ENCODE measurements around the gene KDM6A.

GRCh38 chrX:44951572-44952067 lies 78.6 kb downstream of the KDM6A start:
- TF ChIP-seq CTCF (conservative IDR thresholded peaks at IDR 0.05 in 1 of 2, IDR thresholded peaks at IDR 0.05 in 1 of 2; ENCODE audit: low read depth in 1 of 2, low read length in 2 of 2) (no peak), EZH2 (IDR thresholded peaks at IDR 0.05; ENCODE audit: low read length, missing control alignments) (no peak)
